ENCODE data around the gene HSPB6. TPM values are rescaled to one million over a fixed set of nuclear protein-coding genes. Genes with fewer than 3 reads are reported as not detected.

The HSPB6 gene
- polyA plus RNA-seq, 1 of the 3 experiments (the other 2 are of a cell fraction): 0.43 TPM

DNA sequence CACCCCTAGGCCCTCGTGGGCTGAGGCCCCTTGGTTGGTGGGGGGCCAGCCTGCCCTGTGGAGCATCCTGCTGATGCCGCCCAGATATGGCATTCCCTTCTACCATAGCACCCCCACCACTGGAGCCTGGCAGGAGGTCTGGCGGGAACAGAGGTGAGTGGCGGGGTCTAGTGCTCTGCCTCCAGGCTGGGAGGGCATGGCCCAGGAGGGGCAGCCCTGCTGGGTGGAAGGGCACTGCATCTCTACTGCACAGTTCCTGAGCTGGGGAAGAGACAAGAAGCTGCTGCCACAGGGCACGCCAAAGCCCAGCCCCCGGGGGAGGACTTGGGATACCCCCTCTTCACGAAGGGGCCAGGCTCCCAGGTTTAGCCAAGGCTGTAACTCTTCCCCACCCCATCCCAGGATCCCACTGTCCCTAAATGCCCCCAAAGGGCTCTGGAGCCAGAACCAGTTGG lies 41.4 kb downstream of the HSPB6 start:
- ChIA-PET POLR2A (no interaction called here), CTCF (interaction anchor here (0.9 to 2.6 kb wide), 6 partner anchors 19 to 159 kb away, joined by 4 to 14 read pairs (median 8); no protein-coding TSS in a partner anchor)
- H3K27ac ChIP-seq (ENCODE audit: low read depth in 2 of 2, low read length in 1 of 2): no peak overlapping the region
- peaks cover 5 to 24% of the 10 kb centered on the region in 2 experiments; a peak in 3 of 4 replicates for H3K4me1 ChIP-seq (ENCODE audit: control insufficient read depth in 1 of 2, insufficient read depth in 2 of 2, low read depth in 1 of 2, low read length in 1 of 2)
- H3K79me2 ChIP-seq (ENCODE audit: insufficient read depth): peaks cover 23% of the 10 kb centered on the region
- no peaks in the 10 kb centered on the region for H3K9me3 ChIP-seq
- H3K4me2 ChIP-seq: peak overlapping the region; percentile 97
- DNase-seq: no peak
- H3K27me3 ChIP-seq (ENCODE audit: insufficient read depth): no peaks in the 10 kb centered on the region
- H3K9ac ChIP-seq: no peak overlapping the region
- H4K20me1 ChIP-seq (ENCODE audit: insufficient read depth): peaks cover 18% of the 10 kb centered on the region
- H3K4me3 ChIP-seq (ENCODE audit: low read depth in 2 of 2, low read length in 1 of 2): peak overlapping the region in 1 of 2 experiments; percentile 80; a peak in 1 of 4 replicates
- no peak overlapping the region for H2AFZ ChIP-seq (ENCODE audit: low read depth)
- peaks cover 6% of the 10 kb centered on the region for H3F3A ChIP-seq (replicated peaks; ENCODE audit: insufficient read depth)
- no peaks in the 10 kb centered on the region for H3K9me2 ChIP-seq
- no peak for TF ChIP-seq CHD2 (IDR thresholded peaks at IDR 0.05; ENCODE audit: low read length, partially characterized antibody)
- TF ChIP-seq EP300 (IDR thresholded peaks at IDR 0.05; ENCODE audit: borderline replicate concordance in 1 of 2, low read depth in 1 of 2, low read length in 1 of 2): no peak
- peaks cover 6 to 9% of the 10 kb centered on the region in 2 experiments for H3K36me3 ChIP-seq (replicated peaks in 1 of 2; ENCODE audit: control insufficient read depth in 1 of 2, insufficient read depth in 2 of 2, low read length in 1 of 2)
- WGBS (ENCODE audit: low lambda C conversion rate): 97% methylated on average over 6 of the region's 7 CpGs

GRCh38 chr19:35714601-35715354 lies 42.1 kb downstream of the HSPB6 start:
- Histone ChIP-seq H3K4me3 (ENCODE audit: low read depth in 2 of 2, low read length in 1 of 2) (no peak overlapping the region), H4K20me1 (ENCODE audit: insufficient read depth) (peaks cover 13% of the 10 kb centered on the region), H2AFZ (ENCODE audit: low read depth) (no peak overlapping the region), H3K27me3 (ENCODE audit: insufficient read depth) (no peaks in the 10 kb centered on the region), H3K27ac (ENCODE audit: low read depth in 2 of 2, low read length in 1 of 2) (no peak overlapping the region), H3K36me3 (replicated peaks in 1 of 2; ENCODE audit: control insufficient read depth in 1 of 2, insufficient read depth in 2 of 2, low read length in 1 of 2) (peaks cover 1 to 4% of the 10 kb centered on the region in 2 experiments), H3K9me3 (no peaks in the 10 kb centered on the region), H3K79me2 (ENCODE audit: insufficient read depth) (peaks cover 17% of the 10 kb centered on the region), H3F3A (replicated peaks; ENCODE audit: insufficient read depth) (peaks cover 6% of the 10 kb centered on the region), H3K4me2 (no peak overlapping the region), H3K9me2 (no peaks in the 10 kb centered on the region), H3K4me1 (ENCODE audit: control insufficient read depth in 1 of 2, insufficient read depth in 2 of 2, low read depth in 1 of 2, low read length in 1 of 2) (peaks cover 5 to 24% of the 10 kb centered on the region in 2 experiments; a peak in 3 of 4 replicates), H3K9ac (no peak overlapping the region)
- DNase-seq: no peak
- POLR2A ChIA-PET: interaction anchor here (1.4 kb wide), 1 partner anchor 12 kb away, joined by 5 read pairs; no protein-coding TSS in a partner anchor
- 90% methylated on average over 10 of the region's 14 CpGs for WGBS (ENCODE audit: low lambda C conversion rate)
- TF ChIP-seq EZH2phosphoT487 (IDR thresholded peaks at IDR 0.05; ENCODE audit: borderline replicate concordance, low read depth): no peak
- no peak for TF ChIP-seq NRF1 (IDR thresholded peaks at IDR 0.05; ENCODE audit: low read depth, low read length)
- no peak for TF ChIP-seq RXRA (IDR thresholded peaks at IDR 0.05; ENCODE audit: borderline replicate concordance, low read depth)
- no peak for TF ChIP-seq TCF12 (IDR thresholded peaks at IDR 0.05)
- no peak for TF ChIP-seq RCOR1 (IDR thresholded peaks at IDR 0.05; ENCODE audit: low read length)
- TF ChIP-seq, protein P1, sequence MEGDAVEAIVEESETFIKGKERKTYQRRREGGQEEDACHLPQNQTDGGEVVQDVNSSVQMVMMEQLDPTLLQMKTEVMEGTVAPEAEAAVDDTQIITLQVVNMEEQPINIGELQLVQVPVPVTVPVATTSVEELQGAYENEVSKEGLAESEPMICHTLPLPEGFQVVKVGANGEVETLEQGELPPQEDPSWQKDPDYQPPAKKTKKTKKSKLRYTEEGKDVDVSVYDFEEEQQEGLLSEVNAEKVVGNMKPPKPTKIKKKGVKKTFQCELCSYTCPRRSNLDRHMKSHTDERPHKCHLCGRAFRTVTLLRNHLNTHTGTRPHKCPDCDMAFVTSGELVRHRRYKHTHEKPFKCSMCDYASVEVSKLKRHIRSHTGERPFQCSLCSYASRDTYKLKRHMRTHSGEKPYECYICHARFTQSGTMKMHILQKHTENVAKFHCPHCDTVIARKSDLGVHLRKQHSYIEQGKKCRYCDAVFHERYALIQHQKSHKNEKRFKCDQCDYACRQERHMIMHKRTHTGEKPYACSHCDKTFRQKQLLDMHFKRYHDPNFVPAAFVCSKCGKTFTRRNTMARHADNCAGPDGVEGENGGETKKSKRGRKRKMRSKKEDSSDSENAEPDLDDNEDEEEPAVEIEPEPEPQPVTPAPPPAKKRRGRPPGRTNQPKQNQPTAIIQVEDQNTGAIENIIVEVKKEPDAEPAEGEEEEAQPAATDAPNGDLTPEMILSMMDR (IDR thresholded peaks at IDR 0.05): no peak; the same call in 1 of the 2 replicates
- no peak for TF ChIP-seq YY1 (IDR thresholded peaks at IDR 0.05; ENCODE audit: low read depth)
- TF ChIP-seq, protein P2, sequence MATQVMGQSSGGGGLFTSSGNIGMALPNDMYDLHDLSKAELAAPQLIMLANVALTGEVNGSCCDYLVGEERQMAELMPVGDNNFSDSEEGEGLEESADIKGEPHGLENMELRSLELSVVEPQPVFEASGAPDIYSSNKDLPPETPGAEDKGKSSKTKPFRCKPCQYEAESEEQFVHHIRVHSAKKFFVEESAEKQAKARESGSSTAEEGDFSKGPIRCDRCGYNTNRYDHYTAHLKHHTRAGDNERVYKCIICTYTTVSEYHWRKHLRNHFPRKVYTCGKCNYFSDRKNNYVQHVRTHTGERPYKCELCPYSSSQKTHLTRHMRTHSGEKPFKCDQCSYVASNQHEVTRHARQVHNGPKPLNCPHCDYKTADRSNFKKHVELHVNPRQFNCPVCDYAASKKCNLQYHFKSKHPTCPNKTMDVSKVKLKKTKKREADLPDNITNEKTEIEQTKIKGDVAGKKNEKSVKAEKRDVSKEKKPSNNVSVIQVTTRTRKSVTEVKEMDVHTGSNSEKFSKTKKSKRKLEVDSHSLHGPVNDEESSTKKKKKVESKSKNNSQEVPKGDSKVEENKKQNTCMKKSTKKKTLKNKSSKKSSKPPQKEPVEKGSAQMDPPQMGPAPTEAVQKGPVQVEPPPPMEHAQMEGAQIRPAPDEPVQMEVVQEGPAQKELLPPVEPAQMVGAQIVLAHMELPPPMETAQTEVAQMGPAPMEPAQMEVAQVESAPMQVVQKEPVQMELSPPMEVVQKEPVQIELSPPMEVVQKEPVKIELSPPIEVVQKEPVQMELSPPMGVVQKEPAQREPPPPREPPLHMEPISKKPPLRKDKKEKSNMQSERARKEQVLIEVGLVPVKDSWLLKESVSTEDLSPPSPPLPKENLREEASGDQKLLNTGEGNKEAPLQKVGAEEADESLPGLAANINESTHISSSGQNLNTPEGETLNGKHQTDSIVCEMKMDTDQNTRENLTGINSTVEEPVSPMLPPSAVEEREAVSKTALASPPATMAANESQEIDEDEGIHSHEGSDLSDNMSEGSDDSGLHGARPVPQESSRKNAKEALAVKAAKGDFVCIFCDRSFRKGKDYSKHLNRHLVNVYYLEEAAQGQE (IDR thresholded peaks at IDR 0.05; ENCODE audit: low read depth, low read length): no peak
- no peak for TF ChIP-seq FOXJ3 (CRISPR knock-in tag; IDR thresholded peaks at IDR 0.05)
- no peak for TF ChIP-seq FOXM1 (IDR thresholded peaks at IDR 0.05; ENCODE audit: low read depth)
- no peak for TF ChIP-seq SIN3A (IDR thresholded peaks at IDR 0.05; ENCODE audit: borderline replicate concordance, low read depth, low read length)
- TF ChIP-seq RAD21 (IDR thresholded peaks at IDR 0.05; ENCODE audit: low read length): no peak
- CTCF ChIA-PET: interaction anchor here (1.0 to 2.6 kb wide), 5 partner anchors 15 to 22 kb away, joined by 3 to 14 read pairs (median 7); no protein-coding TSS in a partner anchor

Data from SK-N-SH (cell line).